ENCODE measurements around the gene TNF. TPM values are rescaled to one million over a fixed set of nuclear protein-coding genes. Genes with fewer than 3 reads are reported as not detected.

TNF gene
- total RNA-seq, 2 donors from 2014 or later, result 0.23 TPM; not detected in 1

DNA sequence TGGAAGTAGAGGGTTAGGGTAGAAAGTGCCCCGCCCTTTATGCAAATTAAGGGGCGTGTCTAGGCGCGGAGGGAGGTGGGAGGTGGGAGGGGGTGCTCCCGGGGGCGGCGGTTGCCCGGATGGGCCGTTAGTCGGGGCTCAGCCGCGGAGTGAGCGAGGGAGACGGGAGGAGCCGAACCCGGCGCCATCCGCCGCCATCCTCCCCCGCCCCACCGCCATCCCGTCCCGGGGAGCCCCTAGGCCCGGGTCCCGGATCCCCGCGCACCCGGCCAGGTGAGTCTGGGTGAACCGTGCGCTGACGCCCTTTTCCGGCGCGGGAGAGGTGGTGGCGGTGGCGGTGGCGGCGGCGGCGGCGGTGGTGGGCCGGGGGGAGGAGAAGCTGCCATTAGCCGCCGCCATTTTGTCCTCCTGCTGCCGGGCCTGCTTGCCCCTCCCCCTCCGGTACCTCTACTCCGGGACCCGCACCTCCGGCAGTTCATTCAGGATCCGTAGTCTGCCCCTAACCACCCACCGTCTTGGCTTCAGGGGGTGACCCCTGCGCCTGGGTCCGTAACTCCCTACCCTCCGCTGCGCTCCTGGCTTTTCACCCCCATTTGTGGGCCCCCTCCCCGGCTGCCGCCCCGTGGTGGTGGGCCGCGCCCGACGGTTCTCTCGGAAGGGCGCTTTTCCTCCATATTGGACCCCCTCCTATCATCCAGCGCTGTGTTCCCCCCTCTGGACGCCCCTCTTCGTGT is 45.4 kb downstream of the TNF start, which contains the start of gene PRRC2A:
Gene PRRC2A, plus strand, starts transcription at position 130 of the 734 bp plus-strand sequence. CDS start 2,075 bp downstream, outside the sequence.
- H3K9me3 ChIP-seq, result no peaks in the 10 kb centered on the region
- peak within 1 kb of the TSS; percentile 92 to 96 for H3K27ac ChIP-seq
- no peaks in the 10 kb centered on the region for H3K4me1 ChIP-seq (replicated peaks)
- peak; percentile 75 for DNase-seq (ENCODE audit: low spot score)
- WGBS, result under 1% methylated on average over 66 of the region's 67 CpGs
- peaks cover 17% of the 10 kb centered on the region in 2 donors for H3K36me3 ChIP-seq
- peak within 1 kb of the TSS; percentile 63 to 84 for H3K4me3 ChIP-seq
- TF ChIP-seq POLR2A (IDR thresholded peaks at IDR 0.05) (peak; percentile 68), POLR2AphosphoS5 (IDR thresholded peaks at IDR 0.05) (no peak)
- intact Hi-C loops (cut with DNase I), result loop anchor here (5.0 kb wide), 1 partner anchor 1352 kb away; no protein-coding TSS in a partner anchor
- no peaks in the 10 kb centered on the region for H3K27me3 ChIP-seq (replicated peaks; ENCODE audit: insufficient read depth)

DNA sequence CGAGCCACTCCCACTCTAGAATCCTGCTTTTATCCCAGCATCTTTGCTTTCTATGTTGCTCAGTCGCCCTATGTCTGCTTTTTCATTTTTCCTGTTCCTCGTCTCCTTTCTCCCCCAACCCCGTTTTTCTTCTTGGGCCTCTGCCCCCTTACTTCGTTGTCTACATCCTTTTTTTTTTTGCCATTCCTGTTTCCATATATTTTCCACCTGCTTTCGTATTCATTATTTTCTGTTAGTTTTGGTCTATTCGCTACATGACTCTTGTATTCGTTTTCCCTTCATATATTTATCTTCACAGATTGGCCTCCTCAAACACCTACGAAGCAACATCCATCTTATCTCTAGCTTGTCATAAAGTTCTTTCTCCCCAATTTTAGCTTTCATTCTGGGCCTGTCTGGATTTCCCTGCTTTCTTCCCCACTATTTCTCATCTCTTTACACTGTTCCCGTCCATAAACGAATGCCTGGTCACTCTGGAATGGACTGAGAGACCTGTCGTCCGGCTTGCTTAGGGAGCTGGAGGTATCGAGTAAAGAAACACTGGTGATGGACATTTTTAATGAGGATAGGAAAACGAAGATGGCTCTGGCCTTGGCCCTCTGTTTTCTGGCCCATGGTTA is 46.1 kb downstream of the TNF start:
- TF ChIP-seq POLR2AphosphoS5 (IDR thresholded peaks at IDR 0.05) (no peak), POLR2A (IDR thresholded peaks at IDR 0.05) (no peak)
- TF ChIP-seq, protein P1, sequence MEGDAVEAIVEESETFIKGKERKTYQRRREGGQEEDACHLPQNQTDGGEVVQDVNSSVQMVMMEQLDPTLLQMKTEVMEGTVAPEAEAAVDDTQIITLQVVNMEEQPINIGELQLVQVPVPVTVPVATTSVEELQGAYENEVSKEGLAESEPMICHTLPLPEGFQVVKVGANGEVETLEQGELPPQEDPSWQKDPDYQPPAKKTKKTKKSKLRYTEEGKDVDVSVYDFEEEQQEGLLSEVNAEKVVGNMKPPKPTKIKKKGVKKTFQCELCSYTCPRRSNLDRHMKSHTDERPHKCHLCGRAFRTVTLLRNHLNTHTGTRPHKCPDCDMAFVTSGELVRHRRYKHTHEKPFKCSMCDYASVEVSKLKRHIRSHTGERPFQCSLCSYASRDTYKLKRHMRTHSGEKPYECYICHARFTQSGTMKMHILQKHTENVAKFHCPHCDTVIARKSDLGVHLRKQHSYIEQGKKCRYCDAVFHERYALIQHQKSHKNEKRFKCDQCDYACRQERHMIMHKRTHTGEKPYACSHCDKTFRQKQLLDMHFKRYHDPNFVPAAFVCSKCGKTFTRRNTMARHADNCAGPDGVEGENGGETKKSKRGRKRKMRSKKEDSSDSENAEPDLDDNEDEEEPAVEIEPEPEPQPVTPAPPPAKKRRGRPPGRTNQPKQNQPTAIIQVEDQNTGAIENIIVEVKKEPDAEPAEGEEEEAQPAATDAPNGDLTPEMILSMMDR (IDR thresholded peaks at IDR 0.05), result no peak

DNA sequence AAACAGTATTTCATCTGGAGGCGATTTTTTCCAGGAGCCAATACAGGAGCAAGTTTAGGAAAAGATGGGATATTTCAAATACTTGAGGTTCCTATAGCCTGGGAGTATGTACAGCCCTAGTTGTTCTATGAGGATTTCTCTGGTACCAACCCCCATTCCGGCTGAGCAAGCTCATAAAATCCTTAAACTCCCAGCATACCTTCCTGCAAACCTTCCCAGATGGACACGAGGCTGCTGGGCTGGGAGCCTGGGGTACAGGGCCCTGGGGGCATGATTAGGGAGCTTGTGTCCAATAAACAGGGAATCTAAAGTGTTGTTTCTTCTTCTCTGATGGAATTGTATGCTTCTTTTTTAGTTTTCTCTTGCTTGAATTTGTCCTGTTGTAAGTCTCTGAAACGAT is 46.6 kb downstream of the TNF start:
- Histone ChIP-seq H3K27ac (peak overlapping the region; percentile 92 to 96), H3K27me3 (replicated peaks; ENCODE audit: insufficient read depth) (no peaks in the 10 kb centered on the region), H3K4me3 (peak overlapping the region; percentile 63 to 84), H3K36me3 (peaks cover 28 to 29% of the 10 kb centered on the region in 2 donors), H3K9me3 (no peaks in the 10 kb centered on the region), H3K4me1 (replicated peaks) (no peaks in the 10 kb centered on the region)
- 12% methylated on average over 4 of the region's 4 CpGs for WGBS
- TF ChIP-seq POLR2A (IDR thresholded peaks at IDR 0.05) (no peak), POLR2AphosphoS5 (IDR thresholded peaks at IDR 0.05) (peak; percentile 87)
- TF ChIP-seq, protein P1 (IDR thresholded peaks at IDR 0.05), result no peak
- intact Hi-C loops (cut with DNase I), result loop anchor here (5.0 kb wide), 1 partner anchor 1350 kb away; no protein-coding TSS in a partner anchor
- peak; percentile 78 for DNase-seq (ENCODE audit: low spot score)

More for the DNA sequence above, 46.1 kb downstream of the TNF start:
- no peaks in the 10 kb centered on the region for H3K27me3 ChIP-seq (replicated peaks; ENCODE audit: insufficient read depth)
- H3K9me3 ChIP-seq, result no peaks in the 10 kb centered on the region
- H3K36me3 ChIP-seq, result peaks cover 23 to 24% of the 10 kb centered on the region in 2 donors
- no peaks in the 10 kb centered on the region for H3K4me1 ChIP-seq (replicated peaks)
- intact Hi-C loops (cut with DNase I), result loop anchor here (5.0 kb wide), 1 partner anchor 1351 kb away; no protein-coding TSS in a partner anchor
- peak overlapping the region; percentile 63 to 84 for H3K4me3 ChIP-seq
- WGBS, result 7% methylated on average over 15 of the region's 15 CpGs
- H3K27ac ChIP-seq, result peak overlapping the region; percentile 92 to 96
- no peak for DNase-seq (ENCODE audit: low spot score)

DNA sequence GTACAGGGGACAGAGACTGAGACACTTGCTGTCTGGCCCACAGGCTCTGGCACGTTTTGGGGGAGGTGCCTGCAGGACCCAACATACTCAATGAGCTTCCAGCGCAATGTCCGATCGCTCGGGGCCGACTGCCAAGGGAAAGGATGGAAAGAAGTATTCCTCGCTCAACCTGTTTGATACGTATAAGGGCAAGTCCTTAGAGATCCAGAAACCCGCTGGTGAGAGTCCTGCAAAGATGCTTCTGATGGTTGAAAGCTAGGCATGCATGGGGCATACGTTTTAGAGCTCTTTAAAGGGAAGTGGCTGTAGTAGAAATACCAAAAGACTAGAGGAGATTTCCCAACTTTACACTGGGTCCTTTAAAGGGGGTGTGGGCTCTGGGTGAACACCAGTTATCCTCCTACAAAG is 47.3 kb downstream of the TNF start:
- peak; percentile 84 for TF ChIP-seq POLR2AphosphoS5 (IDR thresholded peaks at IDR 0.05)
- TF ChIP-seq, protein P1 (IDR thresholded peaks at IDR 0.05), result no peak
- DNase-seq (ENCODE audit: low spot score), result peak; percentile 91
- peak overlapping the region; percentile 92 to 96 for H3K27ac ChIP-seq
- H3K36me3 ChIP-seq, result peaks cover 35 to 36% of the 10 kb centered on the region in 2 donors
- H3K27me3 ChIP-seq (replicated peaks; ENCODE audit: insufficient read depth), result no peaks in the 10 kb centered on the region
- peak overlapping the region in 1 of 2 donors; percentile 84 for H3K4me3 ChIP-seq
- no peaks in the 10 kb centered on the region for H3K9me3 ChIP-seq
- H3K4me1 ChIP-seq (replicated peaks), result no peaks in the 10 kb centered on the region
- WGBS, result 26% methylated on average over 10 of the region's 10 CpGs
- intact Hi-C loops (cut with DNase I), result loop anchor here (5.0 kb wide), 1 partner anchor 1350 kb away; no protein-coding TSS in a partner anchor

DNA sequence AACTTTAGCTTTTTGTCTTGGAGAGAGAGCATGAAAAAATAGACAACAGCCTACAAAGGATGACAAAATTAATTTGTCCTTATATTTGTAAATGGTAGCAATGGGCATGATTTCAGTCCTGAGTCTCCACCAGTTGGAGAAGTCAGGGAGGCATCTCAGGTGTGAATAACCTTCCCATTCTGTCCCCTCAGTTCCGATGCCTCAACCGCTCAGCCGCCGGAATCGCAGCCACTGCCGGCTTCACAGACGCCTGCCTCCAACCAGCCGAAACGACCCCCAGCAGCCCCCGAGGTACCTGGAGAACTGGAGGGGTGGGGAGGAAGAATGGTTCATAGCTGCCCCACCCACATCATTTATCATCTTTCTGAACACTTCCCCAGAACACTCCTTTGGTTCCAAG is 48.7 kb downstream of the TNF start:
- Histone ChIP-seq H3K4me1 (replicated peaks) (no peaks in the 10 kb centered on the region), H3K36me3 (peaks cover 48 to 49% of the 10 kb centered on the region in 2 donors), H3K27ac (no peak overlapping the region), H3K4me3 (no peak overlapping the region), H3K9me3 (no peaks in the 10 kb centered on the region), H3K27me3 (replicated peaks; ENCODE audit: insufficient read depth) (no peaks in the 10 kb centered on the region)
- DNase-seq (ENCODE audit: low spot score), result no peak
- intact Hi-C loops (cut with DNase I), result loop anchor here (5.0 kb wide), 1 partner anchor 1348 kb away; no protein-coding TSS in a partner anchor
- no peak for TF ChIP-seq POLR2A (IDR thresholded peaks at IDR 0.05)
- TF ChIP-seq, protein P1 (IDR thresholded peaks at IDR 0.05), result no peak
- no peak for TF ChIP-seq POLR2AphosphoS5 (IDR thresholded peaks at IDR 0.05)
- 78% methylated on average over 10 of the region's 10 CpGs for WGBS

All from prostate gland (tissue), 2 donors.